ENCODE data around the gene GABPB1.

GABPB1 gene

GRCh38 chr15:50275091-50275490 lies 79.9 kb downstream of the GABPB1 start:
- no peak overlapping the region for H3K4me3 ChIP-seq (ENCODE audit: low read depth, low read length)
- DNase-seq (ENCODE audit: low read depth, low spot score): no peak
- in situ Hi-C loops (cut with HindIII; ENCODE audit: low sequenced_read_pairs): no loop called here
- TF ChIP-seq CTCF (IDR thresholded peaks at IDR 0.05; ENCODE audit: low read depth, low read length): no peak

- in situ Hi-C loops (cut with HindIII; ENCODE audit: low sequenced_read_pairs): no loop called here
- no peak for TF ChIP-seq CTCF (IDR thresholded peaks at IDR 0.05; ENCODE audit: low read depth, low read length)
- DNase-seq (ENCODE audit: low read depth, low spot score): no peak
- H3K4me3 ChIP-seq (ENCODE audit: low read depth, low read length): no peak overlapping the region
Measured at GRCh38 chr15:50267577-50267976, 87.4 kb downstream of the GABPB1 start.

GRCh38 chr15:50265620-50266019 lies 89.4 kb downstream of the GABPB1 start, which contains the start of gene HDC:
TSS of gene HDC (minus strand) at chr15:50265726. CDS start at chr15:50265623, 103 bp downstream.
- no peak for TF ChIP-seq CTCF (IDR thresholded peaks at IDR 0.05; ENCODE audit: low read depth, low read length)
- H3K4me3 ChIP-seq (ENCODE audit: low read depth, low read length): no peak within 1 kb of the TSS
- in situ Hi-C loops (cut with HindIII; ENCODE audit: low sequenced_read_pairs): no loop called here
- DNase-seq (ENCODE audit: low read depth, low spot score): no peak

- H3K4me3 ChIP-seq (ENCODE audit: low read depth, low read length): no peak overlapping the region
- no peak for DNase-seq (ENCODE audit: low read depth, low spot score)
- no peak for TF ChIP-seq CTCF (IDR thresholded peaks at IDR 0.05; ENCODE audit: low read depth, low read length)
- in situ Hi-C loops (cut with HindIII; ENCODE audit: low sequenced_read_pairs): no loop called here
Measured at GRCh38 chr15:50262533-50262932, 92.5 kb downstream of the GABPB1 start.

GRCh38 chr15:50261981-50262380 lies 93.0 kb downstream of the GABPB1 start:
- H3K4me3 ChIP-seq (ENCODE audit: low read depth, low read length): no peak overlapping the region
- no peak for DNase-seq (ENCODE audit: low read depth, low spot score)
- no peak for TF ChIP-seq CTCF (IDR thresholded peaks at IDR 0.05; ENCODE audit: low read depth, low read length)
- in situ Hi-C loops (cut with HindIII; ENCODE audit: low sequenced_read_pairs): no loop called here

- no peak for TF ChIP-seq CTCF (IDR thresholded peaks at IDR 0.05; ENCODE audit: low read depth, low read length)
- in situ Hi-C loops (cut with HindIII; ENCODE audit: low sequenced_read_pairs): no loop called here
- H3K4me3 ChIP-seq (ENCODE audit: low read depth, low read length): no peak overlapping the region
- no peak for DNase-seq (ENCODE audit: low read depth, low spot score)
Measured at GRCh38 chr15:50260969-50261496, 94.0 kb downstream of the GABPB1 start.

- in situ Hi-C loops (cut with HindIII; ENCODE audit: low sequenced_read_pairs): no loop called here
- H3K4me3 ChIP-seq (ENCODE audit: low read depth, low read length): no peak overlapping the region
- DNase-seq (ENCODE audit: low read depth, low spot score): no peak
- TF ChIP-seq CTCF (IDR thresholded peaks at IDR 0.05; ENCODE audit: low read depth, low read length): no peak
Measured at GRCh38 chr15:50259276-50259675, 95.7 kb downstream of the GABPB1 start.
